OCI-LY1 (cell line): Measurements from ENCODE around the gene UCN2.
"Not testable (repeated sequence)": the region's sequence is repeated elsewhere in the genome, so short reads cannot be mapped to it uniquely, and the experiment has no call there.

Experiments used
- H2AFZ ChIP-seq: fragments of 200-600 bp; sonication (generic), shearing (Covaris generic); 2 replicates; pipeline ENCODE4 v1.6.0; 2014; ENCODE audit warnings: antibody characterized with exemption, mild to moderate bottlenecking, low read length
- H3F3A ChIP-seq: fragments of 200-600 bp; sonication (generic), shearing (Covaris generic); 2 replicates; pipeline ENCODE4 v1.6.0; 2014; ENCODE audit warnings: mild to moderate bottlenecking, antibody characterized with exemption, low read length, moderate library complexity; ENCODE audit not compliant: insufficient read depth
- H3K27ac ChIP-seq: fragments of 200-600 bp; sonication (generic); 2 replicates; pipeline ENCODE4 v1.5.1; 2014; ENCODE audit warnings: low read length, mixed run types, mild to moderate bottlenecking, low read depth; ENCODE audit not compliant: poor library complexity, severe bottlenecking
- H3K27me3 ChIP-seq: fragments of 200-600 bp; sonication (generic); 2 replicates; pipeline ENCODE4 v1.6.0; 2014; ENCODE audit warnings: antibody characterized with exemption, mild to moderate bottlenecking, low read length, moderate library complexity; ENCODE audit not compliant: insufficient read depth
- H3K36me3 ChIP-seq: fragments of 200-600 bp; sonication (generic); 2 replicates; pipeline ENCODE4 v1.6.1; 2014; ENCODE audit warnings: mild to moderate bottlenecking, antibody characterized with exemption, low read length, moderate library complexity, mixed read lengths; ENCODE audit not compliant: insufficient read depth
- H3K4me1 ChIP-seq: fragments of 200-600 bp; sonication (generic); 2 replicates; pipeline ENCODE4 v1.5.1; 2014; ENCODE audit warnings: mild to moderate bottlenecking, low read length, moderate library complexity; ENCODE audit not compliant: insufficient read depth, severe bottlenecking
- H3K4me2 ChIP-seq: fragments of 200-600 bp; sonication (generic), shearing (Covaris generic); 2 replicates; pipeline ENCODE4 v1.6.1; 2014; ENCODE audit warnings: low read length
- H3K4me3 ChIP-seq: fragments of 200-600 bp; sonication (generic); 2 replicates; pipeline ENCODE4 v1.5.1; 2014; ENCODE audit warnings: low read length, low read depth, mild to moderate bottlenecking, mixed read lengths; ENCODE audit not compliant: poor library complexity, severe bottlenecking
- H3K79me2 ChIP-seq: fragments of 200-600 bp; shearing (Covaris generic); 2 replicates; pipeline ENCODE4 v1.6.1; 2016; ENCODE audit warnings: mixed run types, low read length, mixed read lengths; ENCODE audit not compliant: insufficient read depth
- H3K9ac ChIP-seq: fragments of 200-600 bp; sonication (generic), shearing (Covaris generic); 2 replicates; pipeline ENCODE4 v1.6.1; 2014; ENCODE audit warnings: mild to moderate bottlenecking, low read length, mixed read lengths
- H3K9me2 ChIP-seq: fragments of 200-600 bp; sonication (generic), shearing (Covaris generic); 2 replicates; pipeline ENCODE4 v1.6.1; 2014; ENCODE audit warnings: low read depth, mild to moderate bottlenecking, low read length, mixed read lengths
- H3K9me3 ChIP-seq: fragments of 200-600 bp; shearing (Covaris generic); 2 replicates; pipeline ENCODE4 v1.6.1; 2014; ENCODE audit warnings: low read length, mixed read lengths
- H4K20me1 ChIP-seq: fragments of 200-600 bp; sonication (generic), shearing (Covaris generic); 2 replicates; pipeline ENCODE4 v1.6.0; 2016; ENCODE audit warnings: mild to moderate bottlenecking, low read length; ENCODE audit not compliant: insufficient read depth
- CTCF ChIP-seq: fragments of 200-600 bp; sonication (generic), shearing (Covaris generic); IDR thresholded peaks from 2 replicates; pipeline ENCODE4 v1.5.1; 2017; ENCODE audit warnings: mild to moderate bottlenecking, antibody characterized with exemption, low read length, moderate library complexity, mixed read lengths
- EZH2 ChIP-seq: fragments of 200-600 bp; sonication (generic), shearing (Covaris generic); IDR thresholded peaks from 2 replicates; pipeline ENCODE4 v1.8.0; 2017; ENCODE audit warnings: borderline replicate concordance, mixed run types, mild to moderate bottlenecking, antibody characterized with exemption, low read length, moderate library complexity, mixed read lengths

UCN2 gene

GRCh38 chr3:48535578-48535977 is 28.0 kb downstream of the UCN2 start:
- peaks cover 70% of the 10 kb centered on the region for H3K36me3 ChIP-seq
- no peak overlapping the region for H3K4me2 ChIP-seq
- H2AFZ ChIP-seq: no peak overlapping the region

GRCh38 chr3:48532977-48533337 is 30.6 kb downstream of the UCN2 start:
- H3K27me3 ChIP-seq: no peaks in the 10 kb centered on the region
- H3F3A ChIP-seq: peaks cover 2% of the 10 kb centered on the region; the same call in 1 of the 2 replicates
- TF ChIP-seq EZH2 (no peak), CTCF (no peak)
- H3K4me2 ChIP-seq: no peak overlapping the region
- no peak overlapping the region for H3K9ac ChIP-seq
- no peaks in the 10 kb centered on the region for H3K9me2 ChIP-seq
- no peak overlapping the region for H3K27ac ChIP-seq
- H3K4me1 ChIP-seq: no peaks in the 10 kb centered on the region
- no peaks in the 10 kb centered on the region for H3K9me3 ChIP-seq
- no peak overlapping the region for H2AFZ ChIP-seq
- H4K20me1 ChIP-seq: no peaks in the 10 kb centered on the region
- no peak overlapping the region for H3K4me3 ChIP-seq
- no peaks in the 10 kb centered on the region for H3K79me2 ChIP-seq
- peaks cover 67% of the 10 kb centered on the region for H3K36me3 ChIP-seq

More at GRCh38 chr3:48535578-48535977, 28.0 kb downstream of the UCN2 start:
- TF ChIP-seq EZH2: no peak
- no peak for TF ChIP-seq CTCF
- Histone ChIP-seq H3K79me2 (no peaks in the 10 kb centered on the region), H3K9me3 (no peaks in the 10 kb centered on the region), H3K4me1 (no peaks in the 10 kb centered on the region), H3K9ac (no peak overlapping the region), H3K27ac (no peak overlapping the region), H4K20me1 (no peaks in the 10 kb centered on the region), H3K27me3 (no peaks in the 10 kb centered on the region), H3K9me2 (no peaks in the 10 kb centered on the region), H3K4me3 (no peak overlapping the region), H3F3A (peaks cover 3% of the 10 kb centered on the region; the same call in 1 of the 2 replicates)

GRCh38 chr3:48532271-48532976 is 31.2 kb downstream of the UCN2 start:
- Histone ChIP-seq H3K79me2 (no peaks in the 10 kb centered on the region), H3K9me2 (no peaks in the 10 kb centered on the region), H4K20me1 (no peaks in the 10 kb centered on the region), H2AFZ (no peak overlapping the region), H3K4me3 (no peak overlapping the region), H3K9ac (no peak overlapping the region), H3K4me2 (no peak overlapping the region), H3F3A (no peaks in the 10 kb centered on the region), H3K36me3 (peaks cover 67% of the 10 kb centered on the region), H3K27me3 (no peaks in the 10 kb centered on the region), H3K27ac (no peak overlapping the region), H3K4me1 (no peaks in the 10 kb centered on the region), H3K9me3 (no peaks in the 10 kb centered on the region)
- no peak for TF ChIP-seq CTCF

GRCh38 chr3:48530701-48531100 is 32.9 kb downstream of the UCN2 start:
- H3K27ac ChIP-seq, H3F3A ChIP-seq: not testable (repeated sequence)

More at GRCh38 chr3:48530701-48531100, 32.9 kb downstream of the UCN2 start:
- not testable (repeated sequence) for H3K9me3 ChIP-seq, H3K4me2 ChIP-seq, H2AFZ ChIP-seq, H4K20me1 ChIP-seq, H3K4me1 ChIP-seq, H3K4me3 ChIP-seq, H3K79me2 ChIP-seq, H3K27me3 ChIP-seq, H3K9me2 ChIP-seq, H3K9ac ChIP-seq
- peaks cover 58% of the 10 kb centered on the region for H3K36me3 ChIP-seq
